Middle frontal gyrus (tissue), 1 donor: ENCODE results near the gene ZFYVE9.
"Not testable (repeated sequence)": the region's sequence is repeated elsewhere in the genome, so short reads cannot be mapped to it uniquely, and the experiment has no call there.

ENCODE experiments used
- DNase-seq: peaks from one replicate; pipeline ENCODE4 v3.0.0-alpha.2; 2015; ENCODE audit warnings: low spot score; ENCODE audit errors: extremely low spot score

The ZFYVE9 gene, protein sequence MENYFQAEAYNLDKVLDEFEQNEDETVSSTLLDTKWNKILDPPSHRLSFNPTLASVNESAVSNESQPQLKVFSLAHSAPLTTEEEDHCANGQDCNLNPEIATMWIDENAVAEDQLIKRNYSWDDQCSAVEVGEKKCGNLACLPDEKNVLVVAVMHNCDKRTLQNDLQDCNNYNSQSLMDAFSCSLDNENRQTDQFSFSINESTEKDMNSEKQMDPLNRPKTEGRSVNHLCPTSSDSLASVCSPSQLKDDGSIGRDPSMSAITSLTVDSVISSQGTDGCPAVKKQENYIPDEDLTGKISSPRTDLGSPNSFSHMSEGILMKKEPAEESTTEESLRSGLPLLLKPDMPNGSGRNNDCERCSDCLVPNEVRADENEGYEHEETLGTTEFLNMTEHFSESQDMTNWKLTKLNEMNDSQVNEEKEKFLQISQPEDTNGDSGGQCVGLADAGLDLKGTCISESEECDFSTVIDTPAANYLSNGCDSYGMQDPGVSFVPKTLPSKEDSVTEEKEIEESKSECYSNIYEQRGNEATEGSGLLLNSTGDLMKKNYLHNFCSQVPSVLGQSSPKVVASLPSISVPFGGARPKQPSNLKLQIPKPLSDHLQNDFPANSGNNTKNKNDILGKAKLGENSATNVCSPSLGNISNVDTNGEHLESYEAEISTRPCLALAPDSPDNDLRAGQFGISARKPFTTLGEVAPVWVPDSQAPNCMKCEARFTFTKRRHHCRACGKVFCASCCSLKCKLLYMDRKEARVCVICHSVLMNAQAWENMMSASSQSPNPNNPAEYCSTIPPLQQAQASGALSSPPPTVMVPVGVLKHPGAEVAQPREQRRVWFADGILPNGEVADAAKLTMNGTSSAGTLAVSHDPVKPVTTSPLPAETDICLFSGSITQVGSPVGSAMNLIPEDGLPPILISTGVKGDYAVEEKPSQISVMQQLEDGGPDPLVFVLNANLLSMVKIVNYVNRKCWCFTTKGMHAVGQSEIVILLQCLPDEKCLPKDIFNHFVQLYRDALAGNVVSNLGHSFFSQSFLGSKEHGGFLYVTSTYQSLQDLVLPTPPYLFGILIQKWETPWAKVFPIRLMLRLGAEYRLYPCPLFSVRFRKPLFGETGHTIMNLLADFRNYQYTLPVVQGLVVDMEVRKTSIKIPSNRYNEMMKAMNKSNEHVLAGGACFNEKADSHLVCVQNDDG (N-terminal part only)

DNA sequence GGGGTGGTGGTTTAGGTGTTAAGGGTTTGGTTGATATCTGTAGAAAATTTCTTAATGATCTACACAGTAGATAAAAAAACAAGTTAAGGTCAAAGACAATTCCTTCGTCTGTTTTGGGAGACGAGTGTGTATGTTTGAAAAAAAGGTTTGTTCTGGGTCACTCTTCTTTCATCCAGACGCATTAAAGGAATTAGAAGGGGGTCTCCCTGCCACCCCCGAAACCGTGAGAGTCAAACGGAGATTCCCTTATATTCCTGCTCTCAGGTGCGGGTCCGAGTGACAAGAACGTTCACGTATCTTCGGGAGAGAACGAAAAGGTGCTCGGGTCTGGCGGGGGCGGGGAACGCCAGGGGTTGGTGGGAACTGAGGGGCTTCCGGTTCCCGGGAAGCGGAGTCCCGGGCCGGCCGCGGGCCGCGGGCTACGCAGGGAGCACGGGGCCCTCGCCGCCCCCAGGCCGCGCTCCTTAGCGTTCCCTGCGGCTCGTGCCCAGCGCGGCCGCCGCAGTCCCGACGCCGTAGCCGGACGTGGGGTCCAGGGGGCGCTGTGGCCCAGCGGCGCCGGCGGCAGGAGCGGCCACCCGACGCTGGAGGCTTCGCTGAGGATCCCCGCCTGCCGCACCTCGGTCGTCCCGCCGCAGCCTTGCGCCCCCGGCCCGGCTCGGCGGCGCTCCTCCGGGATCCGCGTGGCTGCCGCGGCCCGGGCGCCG lies at the start of gene ZFYVE9:
Gene ZFYVE9, plus strand, starts transcription at position 577 of the 707 bp plus-strand sequence. CDS start 91,118 bp downstream, outside the sequence.
- DNase-seq = peak; percentile 68

- not testable (repeated sequence) for DNase-seq
Measured at GRCh38 chr1:52094300-52094699, 47.6 kb upstream of the ZFYVE9 start.

DNA sequence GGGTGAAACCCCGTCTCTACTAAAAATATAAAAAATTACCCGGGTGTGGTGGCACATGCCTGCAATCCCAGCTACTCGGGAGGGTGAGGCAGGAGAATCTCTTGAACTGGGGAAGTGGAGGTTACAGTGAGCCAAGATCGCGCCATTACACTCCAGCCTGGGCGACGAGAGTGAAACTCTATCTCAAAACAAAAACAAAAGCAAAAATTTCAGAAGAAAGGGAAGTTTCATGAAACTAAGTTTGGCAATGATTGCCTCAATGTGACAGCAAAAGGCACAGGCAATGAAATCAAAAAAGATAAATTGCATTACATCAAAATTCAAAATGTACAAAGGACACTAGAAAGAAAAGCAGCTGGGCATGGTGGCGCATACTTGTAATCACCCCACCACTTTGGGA lies 45.7 kb upstream of the ZFYVE9 start:
- no peak for DNase-seq

GRCh38 chr1:52098139-52098871 lies 43.6 kb upstream of the ZFYVE9 start:
- no peak for DNase-seq

DNA sequence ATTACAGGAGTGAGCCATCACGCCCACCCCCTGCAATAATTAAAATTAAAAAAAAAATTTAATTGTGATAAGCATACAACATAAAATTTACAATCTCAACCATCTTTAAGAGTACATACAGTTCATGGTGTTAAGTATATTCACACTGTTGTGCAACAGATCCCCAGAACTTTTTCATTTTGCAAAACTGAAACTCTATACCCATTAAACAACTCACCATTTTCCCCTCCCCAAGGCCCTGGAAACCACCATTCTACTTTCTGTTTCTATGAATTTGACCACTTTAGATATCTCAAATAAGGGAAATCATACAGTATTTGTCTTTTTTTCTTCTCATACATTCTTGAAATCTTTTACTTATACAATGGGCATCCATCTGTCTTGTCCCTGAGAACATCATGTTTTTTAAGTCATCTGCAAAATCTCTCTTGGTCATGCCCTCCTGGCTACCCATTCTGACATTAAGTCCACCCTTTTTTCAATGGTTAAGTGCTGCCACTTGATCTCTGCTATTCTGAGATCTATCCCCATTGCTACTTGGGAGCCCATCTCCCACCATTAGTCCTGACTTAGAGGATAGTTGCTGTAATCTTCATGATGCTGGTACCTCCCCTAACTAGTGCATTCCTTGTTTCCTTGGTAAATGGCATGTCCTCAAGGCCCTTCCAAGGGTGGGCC lies 39.4 kb upstream of the ZFYVE9 start:
- DNase-seq = no peak

GRCh38 chr1:52111492-52111891 lies 30.4 kb upstream of the ZFYVE9 start:
- DNase-seq = no peak

DNA sequence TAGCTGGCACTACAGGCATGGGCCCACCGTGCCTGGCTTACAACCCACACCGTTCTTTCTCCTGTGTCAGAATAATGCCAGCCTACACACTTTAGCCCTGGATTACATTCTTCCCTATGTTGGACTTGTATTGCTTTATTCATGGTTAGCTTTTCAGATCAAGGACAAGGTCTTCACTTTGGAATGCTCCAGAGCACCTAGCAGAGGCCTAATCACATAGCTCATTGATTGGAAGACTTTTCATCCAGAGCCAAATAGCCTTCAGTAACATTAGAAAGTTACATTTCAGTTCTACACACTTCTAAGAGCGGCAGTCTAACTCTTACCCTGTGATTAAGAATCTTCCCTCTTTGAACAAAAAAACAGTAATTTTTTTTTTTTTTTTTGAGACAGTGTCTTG lies 29.4 kb upstream of the ZFYVE9 start:
- DNase-seq = no peak

- no peak for DNase-seq
Measured at GRCh38 chr1:52119301-52120079, 22.4 kb upstream of the ZFYVE9 start.

- DNase-seq = no peak
Measured at GRCh38 chr1:52122384-52122783, 19.5 kb upstream of the ZFYVE9 start.

DNA sequence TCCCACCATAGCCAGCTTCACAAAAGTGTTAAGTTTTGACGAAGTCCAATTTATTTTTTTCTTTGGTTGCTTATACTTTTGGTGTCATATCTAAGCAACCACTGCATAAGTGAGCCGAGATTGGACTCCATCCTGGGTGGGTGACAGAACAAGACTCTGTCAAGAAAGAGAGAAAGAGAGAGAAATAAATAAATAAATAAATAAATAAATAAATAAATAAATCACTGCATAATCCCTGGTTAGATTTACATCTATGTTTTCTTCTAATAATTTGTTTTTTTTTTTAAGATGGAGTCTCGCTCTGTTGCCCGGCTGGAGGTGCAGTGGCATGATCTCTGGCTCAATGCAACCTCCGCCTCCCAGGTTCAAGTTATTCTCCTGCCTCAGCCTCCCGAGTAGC lies 18.3 kb upstream of the ZFYVE9 start:
- no peak for DNase-seq

GRCh38 chr1:52125736-52126359 lies 16.0 kb upstream of the ZFYVE9 start:
- no peak for DNase-seq

DNA sequence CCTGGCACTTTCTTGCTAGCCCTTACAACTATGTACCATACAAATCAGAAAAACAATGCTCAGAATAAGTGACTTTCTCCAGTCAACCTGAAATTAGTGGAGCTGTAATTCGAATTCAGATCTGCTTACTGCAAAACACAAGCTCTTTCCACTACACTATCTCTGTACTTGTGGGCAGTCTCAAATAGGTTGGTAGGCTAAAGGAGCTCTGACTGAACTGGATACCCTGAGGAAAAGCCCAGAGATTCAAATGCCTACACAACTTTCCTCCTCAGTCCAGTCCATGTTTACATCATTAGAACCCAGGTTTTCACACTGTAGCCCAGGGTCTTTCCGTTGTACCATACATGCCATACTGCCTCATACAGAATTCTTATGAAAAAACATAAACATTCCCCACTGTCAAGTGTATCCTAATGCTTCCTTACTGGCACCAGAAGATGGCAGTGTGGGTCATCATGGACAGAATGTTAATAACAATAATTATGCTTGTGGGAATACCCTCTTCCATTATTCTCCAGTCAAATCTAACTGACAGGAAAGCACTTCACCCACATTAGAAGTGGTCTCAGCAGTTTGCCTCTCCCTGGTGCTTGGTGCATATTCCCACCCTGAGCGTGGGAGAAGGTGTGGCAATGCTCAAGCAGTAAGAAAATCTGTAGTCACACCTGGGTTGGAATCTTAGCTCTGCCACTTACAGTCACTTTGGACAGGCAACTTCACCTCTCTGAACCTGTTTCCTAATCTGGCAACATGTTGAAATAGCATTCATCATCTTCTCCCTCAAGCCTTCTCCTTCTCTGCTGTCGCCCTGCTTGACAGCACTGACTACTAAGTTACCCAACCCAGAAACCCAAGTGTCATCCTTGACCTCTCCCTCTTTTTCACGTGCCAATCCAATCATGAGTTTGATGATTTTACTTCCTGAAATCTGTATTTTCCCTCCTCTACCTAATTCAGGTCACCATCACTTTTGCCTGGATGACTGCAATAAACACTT lies 14.4 kb upstream of the ZFYVE9 start:
- DNase-seq = no peak

- DNase-seq = no peak
Measured at GRCh38 chr1:52139817-52140540, 1.9 kb upstream of the ZFYVE9 start.

DNA sequence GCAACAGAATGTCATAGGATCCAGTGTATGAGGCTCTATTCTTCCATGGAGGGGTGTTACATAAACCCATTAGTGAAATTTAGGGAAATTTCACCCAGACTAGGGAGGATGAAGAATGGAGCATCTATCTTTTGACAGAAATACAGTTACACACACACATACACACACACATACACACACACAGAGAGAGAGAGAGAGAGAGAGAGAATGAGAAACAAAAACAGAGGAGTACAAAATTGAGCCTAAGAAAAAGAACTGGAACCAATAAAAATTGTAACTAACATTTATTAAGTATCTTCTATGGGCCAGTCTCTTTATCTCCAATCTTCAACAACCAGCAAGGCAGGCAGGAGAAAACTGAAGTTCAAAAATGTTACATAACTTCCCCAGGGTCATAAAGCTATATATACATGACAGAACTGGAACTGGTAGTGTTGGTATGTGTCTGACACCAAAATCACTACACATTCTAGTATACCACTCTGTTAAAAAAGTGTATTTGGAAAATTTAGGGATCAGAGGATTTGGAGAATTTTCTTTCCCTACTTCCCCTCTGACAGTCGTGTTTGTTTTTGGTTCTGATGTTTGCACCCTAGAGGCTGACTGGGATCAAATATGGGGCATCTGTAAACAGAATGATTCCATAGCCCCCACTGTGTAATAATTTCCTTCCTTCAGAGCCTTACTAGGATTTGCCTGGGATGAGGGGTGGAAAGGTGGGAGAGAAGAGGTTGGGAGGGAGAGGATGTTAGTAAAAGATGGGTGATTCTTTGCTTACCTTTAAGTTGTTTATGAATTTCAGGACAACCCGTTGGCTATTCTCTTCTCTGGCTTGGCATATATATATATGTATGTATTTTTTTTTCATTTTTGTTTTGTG lies 1.0 kb upstream of the ZFYVE9 start:
- no peak for DNase-seq
